Glomerular endothelial cell (primary cell): ENCODE results near the gene KRCC1. TPM values are rescaled to one million over a fixed set of nuclear protein-coding genes. Genes with fewer than 3 reads are reported as not detected.
"Not testable (repeated sequence)": the region's sequence is repeated elsewhere in the genome, so short reads cannot be mapped to it uniquely, and the experiment has no call there.

ENCODE experiments used
- DNase-seq: peaks from one replicate; pipeline ENCODE4 v3.0.0-alpha.2; 2011; ENCODE audit warnings: low read depth, low spot score; ENCODE audit errors: extremely low read depth
- total RNA-seq: library from RNA; depleted of rRNA; stranded (reverse); fragments of >200 nt; gene quantifications from 2 replicates; pipeline ENCODE4 v1.2.3, GENCODE V29; 2015

Gene KRCC1
- total RNA-seq, 1 donor from 2014 or later = 16.4 TPM

GRCh38 chr2:88005776-88006175 lies 49.8 kb downstream of the KRCC1 start:
- DNase-seq = no peak

- DNase-seq = no peak
Measured at GRCh38 chr2:88003074-88003755, 52.4 kb downstream of the KRCC1 start.

- DNase-seq = no peak
Measured at GRCh38 chr2:88002359-88002707, 53.2 kb downstream of the KRCC1 start.

GRCh38 chr2:88000474-88000873 lies 55.1 kb downstream of the KRCC1 start:
- DNase-seq = not testable (repeated sequence)

- DNase-seq = no peak
Measured at GRCh38 chr2:87996570-87996969, 59.0 kb downstream of the KRCC1 start.

GRCh38 chr2:87995756-87996155 lies 59.8 kb downstream of the KRCC1 start:
- no peak for DNase-seq

GRCh38 chr2:87994304-87994850 lies 61.2 kb downstream of the KRCC1 start:
- not testable (repeated sequence) for DNase-seq

- DNase-seq = not testable (repeated sequence)
Measured at GRCh38 chr2:87992569-87992968, 63.0 kb downstream of the KRCC1 start.

GRCh38 chr2:87987473-87987872 lies 68.1 kb downstream of the KRCC1 start:
- not testable (repeated sequence) for DNase-seq

GRCh38 chr2:87985902-87986301 lies 69.7 kb downstream of the KRCC1 start:
- DNase-seq = not testable (repeated sequence)

GRCh38 chr2:87981182-87981581 lies 74.4 kb downstream of the KRCC1 start:
- not testable (repeated sequence) for DNase-seq

Other genes starting within 250 kb of the KRCC1 start
- 3.1 TPM in 1 of 2 replicates, not detected in the other for gene RGPD2, start 230.0 kb downstream of the KRCC1 start, total RNA-seq
- not detected in 2 replicates for gene RNU2-63P, start 39.2 kb downstream of the KRCC1 start, total RNA-seq
- not detected in 2 replicates for gene SMYD1, start 12.0 kb upstream of the KRCC1 start, total RNA-seq
- gene FABP1, start 72.3 kb upstream of the KRCC1 start, total RNA-seq = not detected in 2 replicates
- 3.6 TPM in 1 of 2 replicates, not detected in the other for gene THNSL2, start 114.6 kb upstream of the KRCC1 start, total RNA-seq